ENCODE results near the gene SMC3. TPM values are rescaled to one million over a fixed set of nuclear protein-coding genes. Genes with fewer than 3 reads are reported as not detected.

The SMC3 gene
- total RNA-seq, 3 donors from 2014 or later (not counting 1 experiment from before 2014, with no cell fraction given), result 36.6 to 38.5 (median 37.8) TPM

DNA sequence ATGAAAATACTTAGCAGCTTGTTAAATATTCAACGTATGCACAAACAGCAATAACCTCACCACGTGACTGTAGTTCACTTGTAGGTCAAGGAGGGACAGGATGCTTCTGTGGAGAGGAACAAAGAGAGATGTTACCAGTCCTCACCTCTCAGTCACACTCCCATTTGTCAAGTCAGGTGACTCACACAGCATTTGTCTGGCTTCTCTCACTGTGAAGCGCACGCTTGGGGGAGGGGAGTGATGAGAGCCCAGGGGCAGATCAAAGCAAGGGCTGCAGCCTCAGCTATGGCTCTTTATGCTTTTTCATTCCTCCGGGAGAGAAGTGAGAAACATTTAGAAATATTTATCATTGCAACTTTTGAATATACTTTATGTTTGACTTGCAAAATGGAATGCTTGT lies 73.8 kb downstream of the SMC3 start:
- H3K4me3 Mint-ChIP-seq, result no peak overlapping the region

DNA sequence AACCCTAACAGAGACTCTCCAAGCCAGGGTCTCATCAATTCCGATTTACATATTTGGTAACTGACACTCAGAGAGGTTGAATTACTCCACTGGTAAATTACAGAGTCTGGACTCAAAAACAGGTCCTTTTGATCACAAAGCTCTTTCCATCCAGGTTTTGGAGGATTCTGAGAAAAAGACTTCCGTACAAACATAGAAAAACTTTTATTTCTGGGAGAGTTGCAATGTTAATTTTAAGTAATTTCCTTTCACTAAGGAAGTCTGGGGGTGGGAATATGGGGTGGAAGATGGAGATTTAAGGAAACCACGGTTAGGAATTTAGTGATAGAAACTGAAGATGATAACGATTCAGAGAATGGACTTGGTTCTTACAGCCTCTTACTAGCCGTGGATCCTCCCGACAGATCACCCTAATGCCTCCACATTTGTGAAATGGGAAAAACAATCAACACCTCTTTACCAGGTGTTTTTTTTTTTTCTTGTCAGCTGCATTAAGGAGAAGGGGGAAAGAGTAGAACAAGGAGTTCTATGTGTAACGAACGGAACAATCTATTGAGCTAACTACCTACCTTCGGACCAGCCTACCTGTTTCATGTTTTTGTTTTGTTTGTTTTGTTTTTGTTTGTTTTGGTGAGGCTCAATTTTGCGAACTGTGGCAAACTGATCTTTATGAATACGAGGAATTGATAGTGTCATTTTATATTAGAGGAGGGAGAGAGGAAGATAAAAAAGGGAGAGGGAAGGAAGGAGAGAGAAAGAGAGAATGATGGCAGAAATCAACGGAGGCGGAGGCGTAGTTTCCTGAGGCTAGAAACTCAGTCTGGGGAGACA lies 74.9 kb downstream of the SMC3 start:
- H3K4me1 Mint-ChIP-seq, result peaks cover 23 to 25% of the 10 kb centered on the region in 2 donors
- peaks cover 36% of the 10 kb centered on the region for H3K27me3 ChIP-seq (ENCODE audit: control insufficient read depth, insufficient read depth, low read length)
- peak overlapping the region; percentile 61 for H3K4me3 Mint-ChIP-seq
- 32% methylated on average over 12 of the region's 14 CpGs for WGBS (ENCODE audit: insufficient coverage)
- peaks cover 41 to 64% of the 10 kb centered on the region in 2 donors for H3K27me3 Mint-ChIP-seq (ENCODE audit: low read depth in 2 of 2)
- peaks cover 7% of the 10 kb centered on the region for H3K36me3 Mint-ChIP-seq
- peaks cover 12% of the 10 kb centered on the region for H3K4me1 ChIP-seq (ENCODE audit: control insufficient read depth, insufficient read depth, low read length)
- no peak overlapping the region for H3K4me3 ChIP-seq (ENCODE audit: low read length)
- H3K9me3 Mint-ChIP-seq, result no peaks in the 10 kb centered on the region
- intact Hi-C loops (cut with micrococcal nuclease), result no loop called here
- TF ChIP-seq, protein P1, sequence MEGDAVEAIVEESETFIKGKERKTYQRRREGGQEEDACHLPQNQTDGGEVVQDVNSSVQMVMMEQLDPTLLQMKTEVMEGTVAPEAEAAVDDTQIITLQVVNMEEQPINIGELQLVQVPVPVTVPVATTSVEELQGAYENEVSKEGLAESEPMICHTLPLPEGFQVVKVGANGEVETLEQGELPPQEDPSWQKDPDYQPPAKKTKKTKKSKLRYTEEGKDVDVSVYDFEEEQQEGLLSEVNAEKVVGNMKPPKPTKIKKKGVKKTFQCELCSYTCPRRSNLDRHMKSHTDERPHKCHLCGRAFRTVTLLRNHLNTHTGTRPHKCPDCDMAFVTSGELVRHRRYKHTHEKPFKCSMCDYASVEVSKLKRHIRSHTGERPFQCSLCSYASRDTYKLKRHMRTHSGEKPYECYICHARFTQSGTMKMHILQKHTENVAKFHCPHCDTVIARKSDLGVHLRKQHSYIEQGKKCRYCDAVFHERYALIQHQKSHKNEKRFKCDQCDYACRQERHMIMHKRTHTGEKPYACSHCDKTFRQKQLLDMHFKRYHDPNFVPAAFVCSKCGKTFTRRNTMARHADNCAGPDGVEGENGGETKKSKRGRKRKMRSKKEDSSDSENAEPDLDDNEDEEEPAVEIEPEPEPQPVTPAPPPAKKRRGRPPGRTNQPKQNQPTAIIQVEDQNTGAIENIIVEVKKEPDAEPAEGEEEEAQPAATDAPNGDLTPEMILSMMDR (IDR thresholded peaks at IDR 0.05), result no peak
- H3K27ac ChIP-seq (ENCODE audit: low read length), result no peak overlapping the region
- no peaks in the 10 kb centered on the region for H3K9me3 ChIP-seq (ENCODE audit: control insufficient read depth, insufficient read depth, low read length)
- H3K36me3 ChIP-seq (ENCODE audit: control insufficient read depth, insufficient read depth, low read length), result no peaks in the 10 kb centered on the region
- no peak overlapping the region for H3K27ac Mint-ChIP-seq
- ATAC-seq (no peak), DNase-seq (no peak)

More for the DNA sequence above, 73.8 kb downstream of the SMC3 start:
- no peak overlapping the region for H3K4me3 ChIP-seq (ENCODE audit: low read length)
- no peak overlapping the region for H3K27ac ChIP-seq (ENCODE audit: low read length)
- DNase-seq (peak; percentile 33 to 37), ATAC-seq (peak; percentile 78 to 94 (median 87))
- TF ChIP-seq, protein P1 (IDR thresholded peaks at IDR 0.05), result no peak
- H3K27me3 Mint-ChIP-seq (ENCODE audit: low read depth in 2 of 2), result peaks cover 38 to 62% of the 10 kb centered on the region in 2 donors
- H3K36me3 Mint-ChIP-seq, result peaks cover 7% of the 10 kb centered on the region
- H3K27me3 ChIP-seq (ENCODE audit: control insufficient read depth, insufficient read depth, low read length), result peaks cover 32% of the 10 kb centered on the region
- no peak overlapping the region for H3K27ac Mint-ChIP-seq
- no peaks in the 10 kb centered on the region for H3K36me3 ChIP-seq (ENCODE audit: control insufficient read depth, insufficient read depth, low read length)
- no peaks in the 10 kb centered on the region for H3K9me3 Mint-ChIP-seq
- WGBS (ENCODE audit: insufficient coverage), result 21% methylated on average over 2 of the region's 5 CpGs
- no peaks in the 10 kb centered on the region for H3K9me3 ChIP-seq (ENCODE audit: control insufficient read depth, insufficient read depth, low read length)
- intact Hi-C loops (cut with micrococcal nuclease), result no loop called here
- peaks cover 23 to 25% of the 10 kb centered on the region in 2 donors for H3K4me1 Mint-ChIP-seq
- H3K4me1 ChIP-seq (ENCODE audit: control insufficient read depth, insufficient read depth, low read length), result peaks cover 12% of the 10 kb centered on the region

DNA sequence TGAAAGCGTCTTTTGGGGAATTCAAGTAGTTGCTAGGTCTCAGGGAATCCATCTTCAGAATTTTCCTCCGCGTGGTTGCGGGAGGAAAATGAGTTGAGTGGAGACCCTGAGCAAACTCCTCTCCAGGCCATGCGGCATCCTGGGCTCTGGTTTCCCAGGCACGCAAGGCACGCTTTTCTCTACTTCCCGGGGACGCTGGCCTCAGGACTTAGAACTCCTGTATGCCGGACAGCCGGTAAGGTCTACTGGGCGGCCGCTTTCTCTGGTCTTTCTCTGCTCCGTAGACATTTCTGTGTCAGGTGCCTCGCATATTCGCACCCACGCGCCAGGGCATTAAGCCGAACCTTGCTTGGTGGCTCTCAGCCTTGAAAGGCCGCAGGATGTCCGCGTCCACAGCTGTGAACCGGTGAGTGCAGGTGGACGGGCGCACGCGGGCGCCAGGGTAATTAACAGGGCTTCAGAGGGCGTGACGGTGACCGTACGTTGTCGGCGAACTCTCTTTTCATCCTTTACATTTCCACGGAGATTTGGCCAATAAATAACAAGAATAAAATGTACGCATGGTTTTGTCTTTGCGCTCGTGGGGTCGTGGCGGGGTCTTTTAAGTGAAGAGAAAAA lies 75.6 kb downstream of the SMC3 start:
- no peaks in the 10 kb centered on the region for H3K36me3 ChIP-seq (ENCODE audit: control insufficient read depth, insufficient read depth, low read length)
- no peaks in the 10 kb centered on the region for H3K9me3 Mint-ChIP-seq
- H3K27me3 ChIP-seq (ENCODE audit: control insufficient read depth, insufficient read depth, low read length), result peaks cover 36% of the 10 kb centered on the region
- H3K36me3 Mint-ChIP-seq, result peaks cover 7% of the 10 kb centered on the region
- H3K4me3 Mint-ChIP-seq, result peak overlapping the region; percentile 79
- H3K4me3 ChIP-seq (ENCODE audit: low read length), result no peak overlapping the region
- H3K9me3 ChIP-seq (ENCODE audit: control insufficient read depth, insufficient read depth, low read length), result no peaks in the 10 kb centered on the region
- intact Hi-C loops (cut with micrococcal nuclease), result no loop called here
- no peak for DNase-seq
- H3K27ac Mint-ChIP-seq, result no peak overlapping the region
- TF ChIP-seq, protein P1 (IDR thresholded peaks at IDR 0.05), result no peak
- H3K4me1 ChIP-seq (ENCODE audit: control insufficient read depth, insufficient read depth, low read length), result peaks cover 12% of the 10 kb centered on the region
- no peak for ATAC-seq
- H3K27ac ChIP-seq (ENCODE audit: low read length), result no peak overlapping the region
- H3K4me1 Mint-ChIP-seq, result peaks cover 23 to 25% of the 10 kb centered on the region in 2 donors
- 5% methylated on average over 39 of the region's 40 CpGs for WGBS (ENCODE audit: insufficient coverage)
- H3K27me3 Mint-ChIP-seq (ENCODE audit: low read depth in 2 of 2), result peaks cover 39 to 63% of the 10 kb centered on the region in 2 donors

All from natural killer cell (primary cell).